Measurements from ENCODE around the gene DEAF1. TPM values are rescaled to one million over a fixed set of nuclear protein-coding genes. Genes with fewer than 3 reads are reported as not detected.

Gene DEAF1
- total and polyA plus RNA-seq, 2 donors (not counting 1 experiment from before 2014, with no cell fraction given) = 9.7 to 38.3 TPM

- no peak overlapping the region for H3K27ac ChIP-seq (ENCODE audit: insufficient read depth, low read length)
- no peaks in the 10 kb centered on the region for H3K27me3 ChIP-seq (ENCODE audit: control insufficient read depth, insufficient read depth, low read length)
- no peaks in the 10 kb centered on the region for H4K20me1 ChIP-seq (ENCODE audit: control insufficient read depth, extremely low read depth, insufficient read depth, low read length)
- no peak overlapping the region for H3K4me2 ChIP-seq (ENCODE audit: extremely low read depth, insufficient read depth, low read length)
- H3K79me2 ChIP-seq (ENCODE audit: control insufficient read depth, insufficient read depth, low read length) = no peaks in the 10 kb centered on the region
- H3K9ac ChIP-seq (ENCODE audit: insufficient read depth, low read length) = no peak overlapping the region
- no peak for TF ChIP-seq CTCF (conservative IDR thresholded peaks at IDR 0.05 in 1 of 2, IDR thresholded peaks at IDR 0.05 in 1 of 2; ENCODE audit: low read depth in 1 of 2, low read length in 2 of 2)
- TF ChIP-seq EZH2 (IDR thresholded peaks at IDR 0.05; ENCODE audit: low read length, missing control alignments) = no peak
- no peaks in the 10 kb centered on the region for H3K9me3 ChIP-seq (ENCODE audit: control insufficient read depth, insufficient read depth, low read depth, low read length)
- no peaks in the 10 kb centered on the region for H3K4me1 ChIP-seq (ENCODE audit: control insufficient read depth, extremely low read depth, insufficient read depth, low read length)
- H2AFZ ChIP-seq (ENCODE audit: low read length) = no peak overlapping the region
- DNase-seq (ENCODE audit: low read depth in 2 of 2) = no peak
- peaks cover 51% of the 10 kb centered on the region for H3K36me3 ChIP-seq (ENCODE audit: control insufficient read depth, insufficient read depth, low read length)
- H3K4me3 ChIP-seq (replicated peaks in 1 of 4; ENCODE audit: control extremely low read depth in 1 of 4, insufficient read depth in 1 of 4, low read depth in 3 of 4, low read length in 4 of 4) = no peak overlapping the region
Observed at GRCh38 chr11:611001-611996, 83.7 kb downstream of the DEAF1 start.

- Histone ChIP-seq H3K4me1 (ENCODE audit: control insufficient read depth, extremely low read depth, insufficient read depth, low read length) (no peaks in the 10 kb centered on the region), H3K27ac (ENCODE audit: insufficient read depth, low read length) (no peak overlapping the region), H3K79me2 (ENCODE audit: control insufficient read depth, insufficient read depth, low read length) (no peaks in the 10 kb centered on the region), H3K4me2 (ENCODE audit: extremely low read depth, insufficient read depth, low read length) (no peak overlapping the region), H3K9me3 (ENCODE audit: control insufficient read depth, insufficient read depth, low read depth, low read length) (no peaks in the 10 kb centered on the region), H3K9ac (ENCODE audit: insufficient read depth, low read length) (no peak overlapping the region), H3K27me3 (ENCODE audit: control insufficient read depth, insufficient read depth, low read length) (no peaks in the 10 kb centered on the region), H3K36me3 (ENCODE audit: control insufficient read depth, insufficient read depth, low read length) (peaks cover 57% of the 10 kb centered on the region), H2AFZ (ENCODE audit: low read length) (no peak overlapping the region), H4K20me1 (ENCODE audit: control insufficient read depth, extremely low read depth, insufficient read depth, low read length) (no peaks in the 10 kb centered on the region), H3K4me3 (replicated peaks in 1 of 4; ENCODE audit: control extremely low read depth in 1 of 4, insufficient read depth in 1 of 4, low read depth in 3 of 4, low read length in 4 of 4) (no peak overlapping the region)
- TF ChIP-seq EZH2 (IDR thresholded peaks at IDR 0.05; ENCODE audit: low read length, missing control alignments) (no peak), CTCF (conservative IDR thresholded peaks at IDR 0.05 in 1 of 2, IDR thresholded peaks at IDR 0.05 in 1 of 2; ENCODE audit: low read depth in 1 of 2, low read length in 2 of 2) (no peak)
- no peak for DNase-seq (ENCODE audit: low read depth in 2 of 2)
Observed at GRCh38 chr11:610146-610801, 84.7 kb downstream of the DEAF1 start.

- Histone ChIP-seq H3K4me3 (replicated peaks in 1 of 4; ENCODE audit: control extremely low read depth in 1 of 4, insufficient read depth in 1 of 4, low read depth in 3 of 4, low read length in 4 of 4) (no peak overlapping the region), H3K27ac (ENCODE audit: insufficient read depth, low read length) (no peak overlapping the region), H3K9ac (ENCODE audit: insufficient read depth, low read length) (no peak overlapping the region), H4K20me1 (ENCODE audit: control insufficient read depth, extremely low read depth, insufficient read depth, low read length) (no peaks in the 10 kb centered on the region), H3K27me3 (ENCODE audit: control insufficient read depth, insufficient read depth, low read length) (no peaks in the 10 kb centered on the region), H3K4me1 (ENCODE audit: control insufficient read depth, extremely low read depth, insufficient read depth, low read length) (no peaks in the 10 kb centered on the region), H2AFZ (ENCODE audit: low read length) (no peak overlapping the region), H3K9me3 (ENCODE audit: control insufficient read depth, insufficient read depth, low read depth, low read length) (no peaks in the 10 kb centered on the region), H3K79me2 (ENCODE audit: control insufficient read depth, insufficient read depth, low read length) (no peaks in the 10 kb centered on the region), H3K36me3 (ENCODE audit: control insufficient read depth, insufficient read depth, low read length) (peaks cover 62% of the 10 kb centered on the region), H3K4me2 (ENCODE audit: extremely low read depth, insufficient read depth, low read length) (no peak overlapping the region)
- TF ChIP-seq EZH2 (IDR thresholded peaks at IDR 0.05; ENCODE audit: low read length, missing control alignments) (no peak), CTCF (conservative IDR thresholded peaks at IDR 0.05 in 1 of 2, IDR thresholded peaks at IDR 0.05 in 1 of 2; ENCODE audit: low read depth in 1 of 2, low read length in 2 of 2) (no peak)
- no peak for DNase-seq (ENCODE audit: low read depth in 2 of 2)
Observed at GRCh38 chr11:609341-609811, 85.6 kb downstream of the DEAF1 start.

Measured in fibroblast of lung (primary cell).